ENCODE data around the gene LHX6.
A peak's percentile ranks its signal among the peaks of the same experiment; 100 is the strongest.

Gene LHX6

DNA sequence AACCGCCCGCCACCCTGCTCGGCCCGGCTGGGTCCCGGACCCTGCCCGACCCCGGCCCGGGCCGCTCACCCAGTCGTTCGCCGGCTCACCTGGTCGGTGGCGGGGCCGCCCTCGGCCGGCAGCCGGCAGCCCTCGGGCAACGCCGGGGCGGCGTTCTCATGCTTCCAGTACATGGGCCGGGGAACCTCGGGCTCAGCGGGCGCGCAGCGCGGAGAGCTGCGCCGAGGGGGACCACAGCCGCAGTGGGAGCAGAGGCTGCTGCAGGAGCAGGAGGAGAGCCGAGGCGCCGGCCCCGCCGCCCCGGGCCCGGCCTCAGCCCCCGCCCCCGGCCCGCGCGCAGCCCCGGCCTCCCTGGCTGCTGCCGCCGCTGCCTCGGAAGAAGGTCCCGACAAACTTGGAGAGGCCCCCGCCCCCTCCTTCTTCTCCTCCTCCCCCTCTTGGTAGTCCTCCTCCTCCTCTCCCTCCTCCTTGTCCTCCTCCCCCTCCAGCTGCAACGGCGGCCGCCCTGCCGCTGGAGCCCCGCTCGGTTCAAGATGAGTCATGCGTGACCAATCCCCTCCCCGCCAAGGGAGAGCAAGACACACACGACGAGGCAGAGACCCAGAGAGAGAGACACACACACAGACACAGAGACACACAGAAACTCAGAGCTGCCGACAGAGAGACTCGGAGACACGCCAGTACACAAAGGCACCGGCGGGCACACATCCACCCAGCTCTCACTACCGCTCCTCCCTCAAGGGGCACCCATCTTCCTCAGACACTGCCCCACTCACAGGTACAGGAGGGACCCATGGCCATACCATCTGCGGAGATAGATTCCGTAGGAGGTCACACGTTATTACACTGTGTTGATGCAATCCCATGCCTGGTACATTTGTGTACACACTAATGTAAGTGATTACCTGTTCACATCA, at the start of gene LHX6:
Gene LHX6, minus strand, starts transcription at position 390 of the 917 bp plus-strand sequence. Its CDS starts 217 bp downstream, at position 173.
- no peak for DNase-seq

GRCh38 chr9:122277285-122277897, 48.6 kb upstream of the LHX6 start:
- DNase-seq = no peak

DNA sequence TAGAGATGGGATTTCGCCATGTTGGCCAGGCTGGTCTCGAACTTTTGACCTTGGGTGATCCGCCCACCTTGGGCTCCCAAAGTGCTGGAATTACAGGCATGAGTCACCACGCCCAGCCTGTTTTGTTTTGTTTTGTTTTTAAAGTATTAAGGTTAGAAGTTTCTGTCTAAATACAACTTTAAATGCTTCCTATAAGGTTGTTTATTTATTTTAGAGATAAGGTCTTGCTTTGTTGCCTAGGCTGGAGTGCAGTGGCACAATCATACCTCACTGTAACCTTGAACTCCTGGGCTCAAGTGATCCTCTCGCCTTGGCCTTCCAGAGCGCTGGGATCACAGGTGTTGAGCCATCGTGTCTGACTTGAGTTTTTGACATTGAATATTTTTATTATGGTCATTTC, 47.3 kb upstream of the LHX6 start:
- no peak for DNase-seq

- no peak for DNase-seq
Measured at GRCh38 chr9:122274055-122274454, 45.3 kb upstream of the LHX6 start.

GRCh38 chr9:122268041-122268814, 39.5 kb upstream of the LHX6 start:
- DNase-seq = no peak

- no peak for DNase-seq
Measured at GRCh38 chr9:122265149-122265915, 36.6 kb upstream of the LHX6 start.

DNA sequence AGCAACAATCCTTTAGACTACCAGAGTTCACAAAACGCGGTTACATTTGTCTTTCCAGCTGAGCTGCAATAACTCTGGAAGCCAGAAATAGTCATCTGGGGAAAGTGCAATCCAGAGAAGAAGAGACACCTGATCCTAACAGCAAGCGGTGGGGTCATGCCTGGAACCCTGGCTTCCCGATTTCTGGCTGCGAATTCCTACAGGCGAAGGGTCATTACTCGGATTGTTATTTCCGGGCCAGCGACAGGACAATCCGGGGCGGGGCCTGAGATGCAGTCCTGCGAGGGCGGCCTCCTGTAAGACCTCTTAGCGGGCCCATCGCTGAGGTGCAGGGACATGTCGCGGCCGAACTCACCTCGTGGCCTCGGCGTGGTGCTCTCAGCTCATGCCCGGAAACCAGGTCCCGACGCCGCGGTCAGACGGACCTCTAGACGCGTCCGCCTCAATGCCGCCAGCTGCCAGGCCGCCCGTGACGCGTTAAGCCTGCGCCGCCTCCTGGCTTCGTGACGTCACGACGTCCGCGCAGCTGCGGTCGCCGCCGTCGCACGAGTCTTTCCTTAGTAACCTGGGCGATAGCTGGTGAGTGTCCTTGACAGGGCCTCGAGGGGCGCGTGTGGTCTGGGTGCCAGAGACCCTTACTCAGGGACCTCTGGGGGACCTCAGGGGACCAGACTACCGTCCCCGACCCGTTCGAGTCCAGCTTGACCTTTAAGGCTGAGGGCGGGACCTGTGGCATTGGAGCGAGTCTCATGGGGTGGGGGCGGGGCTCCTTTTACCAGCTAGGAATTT, 35.8 kb upstream of the LHX6 start, which contains the start of the genes MRRF and RBM18:
Gene MRRF, plus strand, starts transcription at position 523 of the 789 bp plus-strand sequence. CDS start 6,010 bp downstream, outside the sequence.
Gene RBM18, minus strand, starts transcription at position 481 of the 789 bp plus-strand sequence. CDS start 3,348 bp downstream, outside the sequence.
- peak; percentile 91 for DNase-seq

GRCh38 chr9:122263699-122264349, 35.1 kb upstream of the LHX6 start:
- no peak for DNase-seq

DNA sequence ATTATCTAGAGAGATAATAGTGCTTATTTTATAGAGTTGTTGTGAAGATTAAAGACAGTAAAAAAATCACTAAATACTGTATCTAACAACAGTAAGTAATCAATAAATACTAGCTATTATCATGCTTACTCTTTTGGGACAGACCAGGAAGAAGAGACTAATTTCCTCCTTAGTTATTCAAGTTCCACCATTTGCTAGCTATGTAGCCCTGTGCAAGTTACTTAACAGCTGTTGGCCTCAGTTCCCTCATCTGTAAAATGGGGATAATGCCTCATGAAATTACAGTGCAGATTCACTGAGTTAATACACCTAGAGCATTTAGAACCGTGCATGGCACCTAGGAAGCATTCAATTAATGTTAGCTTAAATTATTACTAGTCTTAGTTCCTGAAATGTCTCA, 33.3 kb upstream of the LHX6 start:
- DNase-seq = no peak

GRCh38 chr9:122261469-122261881, 32.7 kb upstream of the LHX6 start:
- no peak for DNase-seq

DNA sequence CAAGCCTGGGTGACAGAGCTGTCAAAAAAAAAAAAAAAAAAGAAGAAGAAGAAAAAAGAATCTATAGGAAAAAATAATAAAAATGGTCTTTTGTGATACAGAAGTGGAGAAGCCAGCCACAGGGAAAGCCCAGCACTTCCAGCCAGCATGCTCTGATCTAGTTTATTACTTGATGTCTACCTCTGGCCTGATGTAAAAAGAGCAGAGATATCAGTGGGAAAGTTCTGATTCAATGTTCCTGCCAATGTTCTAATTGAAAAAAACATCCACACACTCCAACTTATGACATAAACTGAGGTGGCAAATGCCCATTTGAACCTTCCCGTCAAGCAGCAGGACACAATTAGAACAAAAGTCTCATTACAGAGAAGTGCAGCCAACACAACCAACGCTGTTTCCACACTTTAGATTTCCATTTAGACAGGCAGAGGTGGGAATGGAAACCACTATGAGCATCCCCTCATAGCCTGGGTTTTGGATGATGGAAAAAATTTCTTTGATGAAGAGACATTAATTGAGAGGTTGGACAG, 30.2 kb upstream of the LHX6 start:
- no peak for DNase-seq

DNA sequence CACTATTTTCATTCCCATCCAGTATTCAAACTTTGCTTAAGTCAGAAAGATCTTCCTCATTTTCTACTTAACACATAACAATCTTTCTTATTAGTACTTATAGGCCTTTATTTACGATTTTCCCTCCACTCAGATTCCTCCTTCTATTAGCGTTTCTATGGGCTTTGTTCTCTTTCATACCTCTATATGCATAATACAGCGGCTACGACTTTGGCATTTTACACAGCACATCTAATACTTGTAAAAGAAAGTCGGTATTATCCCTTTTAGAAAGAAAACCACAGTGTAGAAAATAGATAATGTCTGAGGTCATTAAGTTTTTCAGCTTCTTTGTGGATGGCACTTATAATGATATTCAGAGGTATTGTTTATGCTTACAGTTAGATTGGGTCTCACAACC, 27.4 kb upstream of the LHX6 start:
- no peak for DNase-seq

GRCh38 chr9:122254761-122255160, 26.0 kb upstream of the LHX6 start:
- no peak for DNase-seq

GRCh38 chr9:122252796-122253195, 24.0 kb upstream of the LHX6 start:
- no peak for DNase-seq

DNA sequence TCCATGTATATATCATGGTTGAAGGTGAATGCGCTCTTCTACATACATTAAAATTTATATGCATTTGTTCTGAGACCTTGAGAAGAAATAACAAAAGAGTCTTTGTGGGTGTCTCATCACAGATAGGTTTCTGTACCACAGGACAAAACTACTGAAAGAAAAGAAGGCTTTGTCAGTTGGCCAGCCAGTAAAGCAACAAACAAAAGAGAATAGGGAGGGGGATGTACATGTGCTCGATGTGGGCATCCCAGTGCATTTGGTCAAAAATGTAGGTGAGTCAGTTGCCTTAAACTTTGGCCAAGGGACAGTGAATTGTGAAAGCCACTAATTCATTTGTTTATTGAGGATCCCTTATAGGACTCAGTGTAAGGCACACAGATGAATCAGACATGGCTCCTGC, 22.6 kb upstream of the LHX6 start:
- no peak for DNase-seq

DNA sequence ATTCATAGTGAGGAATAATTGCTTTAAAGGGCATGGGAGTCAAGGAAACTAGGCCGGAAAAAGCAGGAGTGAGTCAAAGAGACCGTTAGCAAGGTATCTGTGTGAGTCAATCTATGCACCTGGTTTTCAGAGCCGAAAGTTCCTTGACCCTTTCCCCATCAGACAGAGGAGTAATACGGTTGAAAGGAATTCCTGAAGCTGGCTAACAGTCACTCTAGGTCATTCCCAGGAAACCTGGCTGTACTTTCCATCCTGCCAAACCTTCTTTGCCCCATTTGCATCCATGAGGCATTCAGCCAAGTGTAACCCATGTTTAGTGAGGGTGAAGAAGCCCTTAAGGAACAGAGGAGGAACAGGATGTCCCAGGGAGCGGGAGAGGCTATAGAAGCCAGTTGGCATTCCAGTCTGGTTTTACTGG, 19.7 kb upstream of the LHX6 start:
- no peak for DNase-seq

GRCh38 chr9:122246666-122247065, 17.9 kb upstream of the LHX6 start:
- DNase-seq = no peak

GRCh38 chr9:122244349-122244748, 15.6 kb upstream of the LHX6 start:
- DNase-seq = no peak

GRCh38 chr9:122239722-122240121, 11.0 kb upstream of the LHX6 start:
- no peak for DNase-seq

- no peak for DNase-seq
Measured at GRCh38 chr9:122236681-122237080, 7.9 kb upstream of the LHX6 start.
